K562 (cell line): ENCODE data around the gene DNAJB2. TPM values are rescaled to one million over a fixed set of nuclear protein-coding genes. Genes with fewer than 3 reads are reported as not detected.
"Not testable (repeated sequence)": the region's sequence is repeated elsewhere in the genome, so short reads cannot be mapped to it uniquely, and the experiment has no call there.

Source experiments
- ATAC-seq: fragments of 200-7000 bp; cut with Tn5 transposase; 3 replicates; pipeline ENCODE4 v1.9.1; 2020; ENCODE audit warnings: moderate library complexity
- BruUV-seq: library from RNA; stranded (reverse); fragments of 400-500 nt; replicated peaks from 2 replicates; lab custom pipeline; 2021; lab: Mats Ljungman, UMichigan
- CTCF ChIA-PET: fragments of 300-600 bp; formaldehyde crosslinking; extraction: SDS; loops from one replicate; lab custom pipeline; 2021; ENCODE audit warnings: low intra/inter-chr PET ratio; lab: Yijun Ruan, JAX
- POLR2A ChIA-PET: fragments of 300-600, 350-650 bp; sonication (Branson Sonifier 250); formaldehyde crosslinking; extraction: SDS; loops from one replicate; lab custom pipeline; 2021; ENCODE audit warnings: antibody characterized with exemption, inconsistent platforms; lab: Yijun Ruan, JAX
- DNase-seq, 4 experiments: peaks; one replicate each; pipeline versions ENCODE4 v3.0.0 to v3.0.0-alpha.2; 2011 to 2018; ENCODE audit warnings: low spot score in 3 of 4, mixed read lengths in 3 of 4; ENCODE audit errors: extremely low read depth in 1 of 4
- FAIRE-seq: peaks from 2 replicates; lab custom pipeline; 2011; peaks lifted over from hg19 to GRCh38; lab: Jason Lieb, UNC
- H2AFZ ChIP-seq: 2 replicates; pipeline ENCODE4 v1.6.0; 2011; ENCODE audit warnings: low read depth, low read length, control low read depth, inconsistent platforms
- H3K27ac ChIP-seq: fragments of 200-600 bp; 3 replicates; pipeline ENCODE4 v1.8.0; 2011; ENCODE audit warnings: low read depth, mild to moderate bottlenecking, control low read depth, inconsistent platforms, low read length, moderate library complexity, mixed read lengths; ENCODE audit errors: extremely low read depth
- H3K27me3 ChIP-seq, 2 experiments: fragments of 300-600 bp in 1 of 2; 2 replicates in 1 of 2; 3 replicates in 1 of 2; pipeline versions ENCODE4 v1.6.0 to v1.8.0; 2011; ENCODE audit warnings: inconsistent platforms in 2 of 2, low read length in 2 of 2, mild to moderate bottlenecking in 1 of 2, mixed read lengths in 1 of 2, moderate library complexity in 1 of 2; ENCODE audit not compliant: control insufficient read depth in 2 of 2, insufficient read depth in 2 of 2
- H3K36me3 ChIP-seq: fragments of 300-600 bp; 3 replicates; pipeline ENCODE4 v1.8.0; 2011; ENCODE audit warnings: mild to moderate bottlenecking, low read length, inconsistent platforms; ENCODE audit not compliant: control insufficient read depth, insufficient read depth
- H3K4me1 ChIP-seq, 2 experiments: fragments of 200-600 bp in 1 of 2; replicated peaks in 1 of 2; 2 replicates in 1 of 2; 3 replicates in 1 of 2; pipeline versions ENCODE4 v1.5.1 to v1.8.0; 2011; ENCODE audit warnings: inconsistent platforms in 2 of 2, low read length in 2 of 2, mild to moderate bottlenecking in 1 of 2, mixed read lengths in 1 of 2, moderate library complexity in 1 of 2; ENCODE audit not compliant: control insufficient read depth in 2 of 2, insufficient read depth in 2 of 2
- H3K4me2 ChIP-seq: 2 replicates; pipeline ENCODE4 v1.6.1; 2011; ENCODE audit warnings: low read length, control low read depth, inconsistent platforms, mixed read lengths; ENCODE audit not compliant: insufficient read depth
- H3K4me3 ChIP-seq: fragments of 200-600 bp; sonication (generic), shearing (Covaris generic); 2 replicates; pipeline ENCODE4 v1.5.1; 2016; ENCODE audit warnings: control low read depth, inconsistent platforms
- H3K79me2 ChIP-seq: fragments of 200-600 bp; 3 replicates; pipeline ENCODE4 v1.8.0; 2011; ENCODE audit warnings: low read length, inconsistent platforms; ENCODE audit not compliant: control insufficient read depth, insufficient read depth
- H3K9ac ChIP-seq, 2 experiments: 2 replicates each; pipeline versions ENCODE4 v1.6.0 to v1.6.1; 2011; ENCODE audit warnings: low read depth in 2 of 2, low read length in 2 of 2, control low read depth in 1 of 2, inconsistent platforms in 1 of 2, mild to moderate bottlenecking in 1 of 2, mixed read lengths in 1 of 2; ENCODE audit not compliant: insufficient read depth in 1 of 2
- H3K9me1 ChIP-seq: one replicate; pipeline ENCODE4 v1.6.0; 2011; ENCODE audit warnings: inconsistent platforms, mild to moderate bottlenecking, low read length, moderate library complexity; ENCODE audit not compliant: control insufficient read depth, insufficient read depth
- H3K9me3 ChIP-seq: replicated peaks from 2 replicates; pipeline ENCODE4 v1.5.1; 2011; ENCODE audit warnings: low read depth, low read length, inconsistent platforms; ENCODE audit not compliant: control insufficient read depth, insufficient read depth
- H4K20me1 ChIP-seq: replicated peaks from 2 replicates; pipeline ENCODE4 v1.6.1; 2011; ENCODE audit warnings: low read length, inconsistent platforms, mixed read lengths; ENCODE audit not compliant: control insufficient read depth, insufficient read depth
- WGBS: fragments of 100-300 bp; shearing (Covaris generic); methylation state at CpG from one replicate; pipeline ENCODE4 v1.1.6; 2016; ENCODE audit warnings: low coverage, mixed read lengths; ENCODE audit not compliant: insufficient coverage; ENCODE audit errors: missing lambda C conversion rate; 5-methylcytosine and 5-hydroxymethylcytosine counted together
- in situ Hi-C: fragments of 300-500 bp; cut with MboI; formaldehyde crosslinking; loops from 4 replicates; pipeline ENCODE4 v1.15.0; 2018; ENCODE audit warnings: inconsistent platforms, mixed read lengths
- intact Hi-C: fragments of 100-400 bp; cut with micrococcal nuclease; formaldehyde crosslinking; loops from 2 replicates; pipeline ENCODE4 v1.14.2; 2022
- polyA plus RNA-seq, 8 experiments: library from polyadenylated mRNA; depleted of rRNA in 4 of 8; stranded (reverse) in 5 of 8; unstranded in 3 of 8; fragments of >200 nt; fragmentation: Nextera tagmentation in 2 of 8; fragmentation: Illumina TruSeq in 1 of 8; extraction: Ambion mirVana in 2 of 8; extraction: Trizol in 1 of 8; gene quantifications; 2 replicates each; pipeline versions ENCODE4 v1.2.1 to v1.2.3, GENCODE V29; 2011 to 2014; ENCODE audit warnings: inconsistent platforms in 1 of 8, missing spikeins in 1 of 8
- total RNA-seq, 7 experiments: library from RNA; depleted of rRNA in 6 of 7; stranded (reverse); fragments of >200 nt in 6 of 7; fragmentation: Illumina TruSeq in 2 of 7; extraction: Trizol in 2 of 7; gene quantifications; 2 replicates each; pipeline versions ENCODE4 v1.2.1 to v1.2.3, GENCODE V29; 2011 to 2021; ENCODE audit warnings: low replicate concordance in 1 of 7
- TF ChIP-seq, protein P1 (sequence below), 3 experiments: IDR thresholded peaks in 2 of 3; conservative IDR thresholded peaks in 1 of 3; 2 replicates each; pipeline ENCODE4 v1.5.1; 2011 to 2012; ENCODE audit warnings: low read length in 3 of 3, mild to moderate bottlenecking in 3 of 3, control low read depth in 2 of 3, improper control_type of control experiment in 1 of 3, inconsistent platforms in 1 of 3, low read depth in 1 of 3, mixed read lengths in 1 of 3, moderate library complexity in 1 of 3; ENCODE audit not compliant: insufficient read depth in 2 of 3

DNAJB2 gene
- total and polyA plus RNA-seq, 9 of the 15 experiments (the other 6 are each of a cell fraction or from before 2014, with no cell fraction given): 0.08 to 3.0 (median 2.2) TPM; not detected in 1

DNA sequence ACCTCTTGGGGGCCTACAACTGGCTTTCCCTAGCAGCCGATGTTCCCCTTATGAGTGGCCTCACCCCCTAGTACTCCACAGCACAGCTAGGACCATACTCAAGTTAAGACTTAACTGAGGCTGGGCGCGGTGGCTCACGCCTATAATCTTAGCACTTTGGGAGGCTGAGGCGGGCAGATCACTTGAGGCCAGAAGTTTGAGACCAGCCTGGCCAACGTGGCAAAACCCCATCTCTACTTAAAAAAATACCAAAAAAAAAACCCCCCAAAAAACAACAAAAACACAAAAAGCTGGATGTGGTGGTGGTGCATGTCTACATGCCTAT lies 7.9 kb downstream of the DNAJB2 start:
- in situ Hi-C loops, H3K36me3 ChIP-seq, H3K9me3 ChIP-seq, H3K9me1 ChIP-seq, FAIRE-seq, intact Hi-C loops, BruUV-seq, H3K4me3 ChIP-seq: not testable (repeated sequence)
- peak; percentile 18 for ATAC-seq
- TF ChIP-seq, protein P1, sequence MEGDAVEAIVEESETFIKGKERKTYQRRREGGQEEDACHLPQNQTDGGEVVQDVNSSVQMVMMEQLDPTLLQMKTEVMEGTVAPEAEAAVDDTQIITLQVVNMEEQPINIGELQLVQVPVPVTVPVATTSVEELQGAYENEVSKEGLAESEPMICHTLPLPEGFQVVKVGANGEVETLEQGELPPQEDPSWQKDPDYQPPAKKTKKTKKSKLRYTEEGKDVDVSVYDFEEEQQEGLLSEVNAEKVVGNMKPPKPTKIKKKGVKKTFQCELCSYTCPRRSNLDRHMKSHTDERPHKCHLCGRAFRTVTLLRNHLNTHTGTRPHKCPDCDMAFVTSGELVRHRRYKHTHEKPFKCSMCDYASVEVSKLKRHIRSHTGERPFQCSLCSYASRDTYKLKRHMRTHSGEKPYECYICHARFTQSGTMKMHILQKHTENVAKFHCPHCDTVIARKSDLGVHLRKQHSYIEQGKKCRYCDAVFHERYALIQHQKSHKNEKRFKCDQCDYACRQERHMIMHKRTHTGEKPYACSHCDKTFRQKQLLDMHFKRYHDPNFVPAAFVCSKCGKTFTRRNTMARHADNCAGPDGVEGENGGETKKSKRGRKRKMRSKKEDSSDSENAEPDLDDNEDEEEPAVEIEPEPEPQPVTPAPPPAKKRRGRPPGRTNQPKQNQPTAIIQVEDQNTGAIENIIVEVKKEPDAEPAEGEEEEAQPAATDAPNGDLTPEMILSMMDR (IDR thresholded peaks at IDR 0.05 in 2 of 3, conservative IDR thresholded peaks at IDR 0.05 in 1 of 3; ENCODE audit: insufficient read depth in 2 of 3, low read depth in 1 of 3, low read length in 3 of 3): peak in 1 of 3 experiments; percentile 21; a peak in 1 of 6 replicates
- TF ChIP-seq, all 486 proteins: peak for 1; not testable (repeated sequence) for 485
- H3K27me3 ChIP-seq, POLR2A ChIA-PET, H3K79me2 ChIP-seq, H3K4me2 ChIP-seq, H3K9ac ChIP-seq, DNase-seq, H4K20me1 ChIP-seq, CTCF ChIA-PET: not testable (repeated sequence)
- peak overlapping the region; percentile 91; the same call in 1 of the 2 replicates for H2AFZ ChIP-seq
- peak overlapping the region; percentile 19; the same call in 1 of the 3 replicates for H3K27ac ChIP-seq
- peaks cover 34 to 67% of the 10 kb centered on the region in 2 experiments for H3K4me1 ChIP-seq
- WGBS: 80% methylated on average over 1 of the region's 6 CpGs
